Mammary epithelial cell (primary cell): ENCODE measurements around the gene CRYM.

Experiments used
- EZH2 ChIP-seq: IDR thresholded peaks from 2 replicates; pipeline ENCODE4 v1.6.1; 2012; ENCODE audit warnings: low read length, inconsistent platforms, borderline replicate concordance
- TF ChIP-seq, protein P1 (sequence below), 2 donors: IDR thresholded peaks in 1 of 2; conservative IDR thresholded peaks in 1 of 2; 2 replicates each; pipeline ENCODE4 v1.5.1; 2011 to 2012; ENCODE audit warnings: inconsistent platforms in 2 of 2, low read length in 2 of 2, mild to moderate bottlenecking in 2 of 2, control low read depth in 1 of 2, low read depth in 1 of 2; ENCODE audit not compliant: insufficient read depth in 1 of 2; ENCODE audit errors: extremely low read depth in 1 of 2

DNA sequence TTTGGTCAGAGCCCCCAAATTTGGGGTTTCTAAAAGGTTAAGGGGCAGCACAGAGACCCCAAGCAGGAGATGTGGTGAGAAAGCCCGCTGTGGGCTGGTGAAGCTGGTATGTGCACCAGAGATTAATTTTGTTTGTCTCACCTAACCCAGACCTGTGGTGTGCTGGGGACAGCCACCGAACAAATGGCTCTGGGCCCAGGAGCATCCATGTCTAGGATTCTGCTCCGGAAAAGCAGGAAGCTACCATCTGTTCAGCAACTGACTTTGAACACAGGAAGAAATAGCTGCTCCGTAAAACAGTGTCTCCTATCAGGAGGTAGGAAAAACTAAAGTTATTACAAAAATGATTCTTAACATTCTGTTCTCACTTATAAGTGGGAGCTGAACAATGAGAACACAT, 64.0 kb downstream of the CRYM start:
- TF ChIP-seq, protein P1, sequence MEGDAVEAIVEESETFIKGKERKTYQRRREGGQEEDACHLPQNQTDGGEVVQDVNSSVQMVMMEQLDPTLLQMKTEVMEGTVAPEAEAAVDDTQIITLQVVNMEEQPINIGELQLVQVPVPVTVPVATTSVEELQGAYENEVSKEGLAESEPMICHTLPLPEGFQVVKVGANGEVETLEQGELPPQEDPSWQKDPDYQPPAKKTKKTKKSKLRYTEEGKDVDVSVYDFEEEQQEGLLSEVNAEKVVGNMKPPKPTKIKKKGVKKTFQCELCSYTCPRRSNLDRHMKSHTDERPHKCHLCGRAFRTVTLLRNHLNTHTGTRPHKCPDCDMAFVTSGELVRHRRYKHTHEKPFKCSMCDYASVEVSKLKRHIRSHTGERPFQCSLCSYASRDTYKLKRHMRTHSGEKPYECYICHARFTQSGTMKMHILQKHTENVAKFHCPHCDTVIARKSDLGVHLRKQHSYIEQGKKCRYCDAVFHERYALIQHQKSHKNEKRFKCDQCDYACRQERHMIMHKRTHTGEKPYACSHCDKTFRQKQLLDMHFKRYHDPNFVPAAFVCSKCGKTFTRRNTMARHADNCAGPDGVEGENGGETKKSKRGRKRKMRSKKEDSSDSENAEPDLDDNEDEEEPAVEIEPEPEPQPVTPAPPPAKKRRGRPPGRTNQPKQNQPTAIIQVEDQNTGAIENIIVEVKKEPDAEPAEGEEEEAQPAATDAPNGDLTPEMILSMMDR (conservative IDR thresholded peaks at IDR 0.05 in 1 of 2, IDR thresholded peaks at IDR 0.05 in 1 of 2; ENCODE audit: extremely low read depth in 1 of 2, insufficient read depth in 1 of 2, low read depth in 1 of 2, low read length in 2 of 2) = no peak
- no peak for TF ChIP-seq EZH2
